GM18907 (cell line): ENCODE results near the gene CLVS2.

Source experiments
- ATAC-seq: cut with Tn5 transposase; IDR thresholded peaks from one replicate; pipeline ENCODE4 v1.9.1; 2021; ENCODE audit warnings: mild to moderate bottlenecking, moderate library complexity; ENCODE audit not compliant: unreplicated experiment

The CLVS2 gene, protein sequence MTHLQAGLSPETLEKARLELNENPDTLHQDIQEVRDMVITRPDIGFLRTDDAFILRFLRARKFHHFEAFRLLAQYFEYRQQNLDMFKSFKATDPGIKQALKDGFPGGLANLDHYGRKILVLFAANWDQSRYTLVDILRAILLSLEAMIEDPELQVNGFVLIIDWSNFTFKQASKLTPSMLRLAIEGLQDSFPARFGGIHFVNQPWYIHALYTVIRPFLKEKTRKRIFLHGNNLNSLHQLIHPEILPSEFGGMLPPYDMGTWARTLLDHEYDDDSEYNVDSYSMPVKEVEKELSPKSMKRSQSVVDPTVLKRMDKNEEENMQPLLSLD

DNA sequence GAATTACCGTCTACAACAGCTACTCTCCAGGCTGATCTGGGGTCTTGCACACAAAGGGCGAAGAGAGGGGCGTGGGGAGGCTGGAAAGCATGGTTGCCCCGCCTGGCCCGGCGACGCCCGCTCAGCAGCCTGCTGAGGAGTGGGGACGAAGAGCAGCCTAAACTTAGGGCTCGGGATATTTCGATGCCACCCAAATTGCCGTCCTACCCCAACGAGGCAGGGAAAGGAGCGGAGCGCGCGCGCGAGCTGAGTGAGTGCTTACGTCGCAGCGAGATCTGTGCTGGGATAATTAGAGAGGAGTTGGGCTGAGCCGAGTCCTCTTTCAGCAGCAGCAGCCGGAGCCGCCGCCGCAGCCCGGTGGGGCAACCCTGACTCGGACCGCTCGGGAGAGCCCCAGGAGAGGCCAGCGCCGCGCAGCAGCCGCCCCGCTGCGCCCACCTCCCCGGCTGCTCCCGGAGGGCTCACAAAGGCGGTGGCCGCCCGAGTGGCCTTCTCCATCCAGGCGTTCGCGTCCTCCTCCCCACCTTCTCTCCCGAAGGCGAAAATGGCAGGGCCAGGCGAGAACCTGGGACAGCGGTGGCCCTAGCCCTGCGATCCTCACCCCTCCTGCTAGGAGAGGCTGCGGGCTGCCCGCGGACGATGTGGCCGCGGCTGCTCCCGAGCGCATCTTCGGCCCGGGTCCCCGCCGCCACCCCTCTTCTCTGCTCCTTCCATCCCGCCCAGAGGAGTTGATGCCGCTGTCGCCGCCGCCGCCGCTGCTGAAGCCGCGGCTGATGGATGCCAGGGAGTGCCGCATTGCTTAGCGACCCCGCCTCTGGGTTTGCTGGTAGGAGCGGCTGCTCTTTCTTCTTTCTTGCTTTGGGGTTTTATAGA, at the start of gene CLVS2:
TSS of gene CLVS2 (plus strand) at position 315 of the 873 bp plus-strand sequence. CDS start 1,543 bp downstream, outside the sequence.
- ATAC-seq, result no peak

DNA sequence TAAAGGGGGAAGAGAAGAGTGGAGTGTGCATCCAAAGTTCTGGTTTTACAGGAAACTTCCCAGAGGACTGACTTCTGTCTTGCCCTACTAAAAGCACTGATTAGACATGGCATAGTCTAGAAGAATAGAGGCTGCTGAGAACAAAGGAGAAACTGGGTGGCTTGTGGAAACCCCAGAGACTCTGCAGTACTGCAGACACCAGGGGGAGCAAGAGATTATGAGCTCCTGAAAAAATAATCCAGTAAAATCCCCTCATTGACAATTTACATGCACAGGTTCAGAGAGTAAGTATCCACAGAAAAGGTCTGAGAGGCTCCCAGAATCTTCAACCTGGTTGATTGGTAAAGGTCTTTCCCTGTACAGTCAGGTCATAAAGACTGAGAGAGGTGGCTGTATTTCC, 48.7 kb upstream of the CLVS2 start:
- ATAC-seq, result no peak

DNA sequence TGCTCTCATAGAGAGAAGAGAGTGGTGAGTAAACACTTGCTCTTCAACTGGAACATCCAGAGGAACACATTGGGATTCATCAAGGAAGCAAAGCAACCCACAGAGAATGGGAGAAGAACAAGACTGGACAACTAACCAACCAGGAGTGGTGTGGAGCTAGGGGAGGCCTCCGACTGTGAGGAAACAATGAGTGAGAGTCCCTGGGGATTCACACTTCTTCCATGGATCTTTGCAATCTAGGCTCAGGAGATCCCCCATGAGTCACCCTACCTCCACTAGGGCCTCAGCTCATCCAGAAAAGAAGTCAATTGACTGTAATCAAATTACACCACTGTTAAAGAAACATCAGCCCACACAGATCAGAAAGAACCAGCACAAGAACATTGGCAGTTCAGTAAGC, 42.3 kb upstream of the CLVS2 start:
- no peak for ATAC-seq

DNA sequence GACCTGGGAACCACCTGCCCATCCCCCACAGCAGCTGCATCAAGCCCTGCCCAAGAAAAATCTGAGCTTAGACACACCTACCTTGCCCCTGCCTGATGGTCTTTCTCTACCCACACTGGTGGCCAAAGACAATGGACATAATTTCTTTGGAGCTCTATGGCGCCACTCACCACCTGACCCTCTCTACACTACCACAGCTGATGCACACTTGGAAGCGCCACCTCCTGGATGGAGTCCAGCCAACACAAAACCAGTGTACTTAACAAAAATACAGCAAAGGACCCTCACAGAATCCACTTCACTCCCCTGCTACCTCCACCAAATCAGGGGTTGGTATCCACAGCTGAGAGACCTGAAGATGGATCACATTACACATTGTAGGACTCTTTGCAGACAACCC, 39.7 kb upstream of the CLVS2 start:
- ATAC-seq, result no peak

DNA sequence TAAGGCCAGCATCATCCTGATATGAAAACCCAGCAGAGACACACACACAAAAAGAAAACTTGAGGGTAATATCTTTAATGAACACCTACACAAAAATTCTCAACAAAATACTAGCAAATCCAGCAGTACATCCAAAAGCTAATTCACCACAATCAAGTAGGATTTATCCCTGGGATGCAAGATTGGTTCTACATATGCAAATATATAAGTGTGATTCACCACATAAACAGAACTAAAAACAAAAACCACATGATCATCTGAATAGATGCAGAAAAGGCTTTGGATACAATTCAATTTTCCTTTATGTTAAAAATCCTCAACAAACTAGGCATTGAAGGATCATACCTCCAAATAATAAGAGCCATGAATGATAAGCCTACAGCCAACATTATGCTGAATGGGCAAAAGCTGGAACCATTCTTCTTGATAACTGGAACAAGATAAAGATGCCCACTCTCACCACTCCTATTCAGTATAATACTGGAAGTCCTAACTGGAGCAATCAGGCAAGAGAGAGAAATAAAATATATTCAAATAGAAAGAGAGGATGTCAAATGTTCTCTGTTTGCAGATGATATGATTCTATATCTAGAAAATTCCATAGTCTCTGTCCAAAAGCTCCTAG, 33.9 kb upstream of the CLVS2 start:
- no peak for ATAC-seq

GRCh38 chr6:122969999-122970533, 26.0 kb upstream of the CLVS2 start:
- ATAC-seq, result no peak

GRCh38 chr6:122977180-122977579, 18.9 kb upstream of the CLVS2 start:
- no peak for ATAC-seq

GRCh38 chr6:122984393-122984792, 11.6 kb upstream of the CLVS2 start:
- ATAC-seq, result no peak

- ATAC-seq, result no peak
These were observed 1.8 kb upstream of the CLVS2 start for GRCh38 chr6:122994256-122994655.

- ATAC-seq, result no peak
These were observed 915 bp downstream of the CLVS2 start for GRCh38 chr6:122996794-122997505.

GRCh38 chr6:122997541-122998150, 1.6 kb downstream of the CLVS2 start:
- no peak for ATAC-seq

- ATAC-seq, result no peak
These were observed 2.5 kb downstream of the CLVS2 start for GRCh38 chr6:122998403-122998975.

GRCh38 chr6:123000244-123000770, 4.3 kb downstream of the CLVS2 start:
- ATAC-seq, result no peak

GRCh38 chr6:123001540-123001939, 5.5 kb downstream of the CLVS2 start:
- no peak for ATAC-seq

DNA sequence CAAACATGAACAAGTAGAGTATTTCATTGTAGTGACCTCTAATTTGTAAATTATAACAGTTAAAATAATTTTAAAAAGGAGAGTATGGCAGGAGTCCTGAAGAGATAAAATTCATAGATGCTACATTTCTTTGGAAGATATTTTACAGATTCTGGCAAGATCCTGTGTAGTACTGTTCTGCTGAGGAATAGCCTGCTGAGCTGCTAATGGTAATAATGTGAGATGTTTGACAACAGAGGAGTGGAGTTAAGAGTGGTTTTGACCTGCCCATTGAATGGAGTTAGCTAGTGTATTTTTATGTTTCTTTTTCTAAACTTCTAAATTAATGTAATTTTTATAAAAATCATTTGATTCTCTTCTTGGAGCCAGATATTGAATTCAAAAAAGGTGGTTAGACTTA, 11.8 kb downstream of the CLVS2 start:
- no peak for ATAC-seq

DNA sequence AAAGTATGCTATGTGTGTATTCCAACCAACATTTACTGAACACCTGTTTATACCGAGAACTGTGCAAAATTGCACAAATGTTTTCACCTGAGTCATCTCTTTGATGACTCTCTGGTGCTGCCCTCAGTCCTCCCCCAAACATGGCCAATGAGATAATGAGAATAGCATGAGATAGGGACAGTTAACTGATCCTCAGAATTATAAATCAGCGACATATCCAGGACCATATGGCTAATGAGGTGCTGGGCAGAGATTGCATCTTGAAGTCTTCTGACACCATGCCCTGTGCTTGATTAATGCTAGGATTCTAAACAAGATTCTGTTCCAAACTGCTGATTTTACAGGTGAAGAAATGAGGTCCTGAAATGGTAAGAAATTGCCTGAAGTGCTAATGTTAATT, 13.0 kb downstream of the CLVS2 start:
- no peak for ATAC-seq

DNA sequence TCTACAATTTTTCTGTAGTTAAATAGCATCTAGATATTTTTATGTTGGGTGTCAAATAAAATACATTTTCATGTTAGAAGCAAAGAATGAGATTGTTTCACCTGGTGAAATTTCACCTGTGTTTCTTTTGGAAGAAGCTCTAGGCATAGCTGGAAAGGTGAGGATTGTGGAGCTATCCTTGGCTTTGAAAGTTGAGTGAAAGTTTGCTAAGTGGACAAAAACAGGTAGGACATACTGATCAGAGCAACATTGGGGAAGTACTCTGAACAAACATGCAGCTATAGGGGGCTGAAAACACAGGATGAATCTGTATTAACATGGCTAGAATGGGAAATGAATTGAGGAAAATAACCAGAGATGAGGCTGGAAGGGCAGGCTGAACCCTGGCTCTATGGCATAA, 18.8 kb downstream of the CLVS2 start:
- ATAC-seq, result no peak

DNA sequence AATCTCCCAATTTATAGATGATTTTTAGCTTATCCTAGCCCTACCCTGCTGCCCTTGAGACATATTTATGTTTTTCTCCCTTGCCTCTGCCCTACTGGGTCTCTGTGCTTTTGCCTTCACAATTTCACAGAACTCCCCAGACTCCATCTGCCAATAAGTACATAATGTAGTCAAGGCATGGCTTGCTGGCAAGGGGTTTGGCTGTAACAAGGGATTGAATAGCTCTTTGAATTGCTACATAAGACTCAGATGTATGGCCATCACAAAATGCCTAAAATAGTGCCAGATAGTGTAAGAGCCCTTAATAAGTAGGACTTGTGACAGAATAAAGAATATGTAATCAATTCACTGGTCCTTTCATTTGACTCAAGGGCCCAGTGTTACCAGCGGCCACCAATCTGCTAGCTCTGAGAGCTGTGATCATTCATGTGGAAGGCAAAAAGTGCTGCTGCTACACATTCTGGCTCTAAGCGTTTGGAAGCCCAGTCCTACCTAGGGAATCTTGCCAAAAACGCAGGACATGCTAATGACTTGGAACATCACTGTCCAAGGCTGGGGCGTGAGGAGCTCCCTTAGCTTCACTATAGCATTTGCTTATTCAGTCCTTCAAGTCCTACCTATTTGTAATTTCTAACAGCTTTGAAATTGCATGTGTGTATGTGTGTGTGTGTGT, 20.5 kb downstream of the CLVS2 start:
- no peak for ATAC-seq

GRCh38 chr6:123017104-123017682, 21.2 kb downstream of the CLVS2 start:
- ATAC-seq, result no peak
